T follicular helper cell (primary cell): ENCODE results near the gene ISM2.
"Not testable (repeated sequence)": the region's sequence is repeated elsewhere in the genome, so short reads cannot be mapped to it uniquely, and the experiment has no call there.

ENCODE experiments used
- DNase-seq: peaks from one replicate; pipeline ENCODE4 v3.0.0-alpha.2; 2020; ENCODE audit warnings: low read depth
- total RNA-seq, 2 experiments: gene quantifications; one replicate each; lab custom pipeline; 2026; lab: John Stamatoyannopoulos, UW

Gene ISM2
- total RNA-seq, result 0 to 0.12 reads per million in 2 experiments

DNA sequence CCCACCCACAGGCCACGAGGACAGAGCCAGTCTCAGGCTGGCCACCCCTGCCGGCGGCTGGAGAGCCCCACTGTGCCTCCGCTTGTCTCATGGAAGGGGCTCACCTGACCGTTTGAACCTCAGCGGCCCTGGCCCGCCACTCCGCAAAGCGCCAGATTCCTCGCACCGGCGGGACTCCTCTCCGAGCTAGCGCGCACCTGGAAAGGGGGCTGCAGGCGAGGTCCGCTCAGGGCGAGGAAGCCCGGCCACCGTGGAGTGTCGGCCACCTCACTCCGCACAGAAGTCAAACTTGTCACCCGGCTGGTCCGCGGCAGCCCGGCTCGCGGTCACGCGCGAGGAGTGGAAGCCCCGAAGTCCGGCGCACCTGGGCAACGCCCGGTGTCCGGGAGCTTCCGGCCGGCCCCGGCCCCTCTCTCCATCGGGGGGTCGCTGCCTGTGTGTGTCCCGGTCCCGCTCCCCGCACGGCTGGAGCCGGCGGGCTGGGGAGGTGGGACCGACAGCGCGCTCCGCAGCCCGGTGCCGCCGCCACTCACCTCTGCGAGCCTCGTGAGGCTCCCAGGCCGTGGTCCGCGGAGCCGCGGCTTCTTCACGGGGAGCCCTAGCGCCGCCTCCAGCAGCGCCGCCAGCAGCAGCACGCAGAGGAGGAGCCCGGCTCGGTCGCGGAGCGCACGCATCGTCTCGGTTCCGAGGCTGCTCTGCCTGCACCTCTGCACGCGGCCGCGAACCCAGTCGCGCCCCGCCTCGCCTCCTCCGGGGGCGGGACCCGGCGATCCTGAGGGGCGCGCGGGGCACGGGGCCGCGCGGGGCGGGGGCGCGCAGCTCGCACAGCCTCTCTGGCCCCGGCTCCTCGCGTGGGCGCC is at the start of gene ISM2:
TSS of gene ISM2 (minus strand) at position 697 of the 860 bp plus-strand sequence. CDS start at position 674, 23 bp downstream.
- DNase-seq, result peak; percentile 22

DNA sequence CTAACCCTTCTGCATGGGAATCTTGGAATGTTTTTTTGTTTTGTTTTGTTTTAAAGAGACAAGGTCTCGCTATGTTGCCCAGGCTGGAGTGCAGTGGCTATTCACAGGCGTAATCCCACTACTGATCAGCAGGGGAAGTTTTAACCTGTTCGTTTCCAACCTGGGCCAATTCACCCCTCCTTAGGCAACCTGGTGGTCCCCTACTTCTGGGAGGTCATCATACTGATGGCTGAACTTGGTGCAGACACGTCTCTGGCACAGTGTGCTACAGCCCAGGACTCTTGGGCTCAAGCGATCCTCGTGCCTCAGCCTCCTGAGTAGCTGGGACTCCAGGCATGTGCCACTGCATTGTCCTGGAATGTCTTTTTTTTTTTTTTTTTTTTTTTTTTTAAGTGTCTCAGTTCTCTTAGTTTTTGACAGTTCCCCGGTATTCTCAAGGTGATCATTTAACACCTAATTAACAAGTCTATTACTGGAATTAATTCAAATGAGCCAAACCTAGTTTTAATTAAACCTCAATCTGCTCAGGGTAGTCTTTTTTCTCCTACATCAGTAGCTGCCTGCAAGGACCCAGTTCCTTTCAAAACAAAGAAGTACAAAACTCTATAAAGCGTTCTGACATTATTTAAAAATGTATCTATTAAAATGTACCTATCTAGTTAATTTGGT is 49.0 kb upstream of the ISM2 start:
- DNase-seq, result no peak

- DNase-seq, result not testable (repeated sequence)
Measured at GRCh38 chr14:77545171-77545570, 46.6 kb upstream of the ISM2 start.

DNA sequence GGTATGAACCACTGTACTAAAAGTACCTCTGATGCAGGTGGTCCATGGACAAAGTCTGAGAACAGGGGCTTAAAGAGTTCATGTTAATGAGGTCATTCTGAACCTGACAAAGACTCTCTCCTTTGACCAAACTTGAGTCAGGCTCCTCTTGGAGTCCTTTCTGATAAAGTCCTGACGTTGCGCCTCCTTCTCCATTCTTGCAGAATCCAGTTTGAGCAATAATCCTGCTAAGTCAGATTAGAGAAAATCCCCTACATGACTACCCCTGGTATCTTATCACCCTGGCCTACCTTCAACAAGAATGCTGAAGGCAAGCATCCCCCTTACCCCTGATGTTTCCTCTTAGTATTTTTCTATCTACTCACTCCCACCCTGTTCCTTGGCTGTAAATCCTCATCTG is 46.0 kb upstream of the ISM2 start:
- DNase-seq, result no peak

GRCh38 chr14:77543637-77544334 is 45.2 kb upstream of the ISM2 start:
- no peak for DNase-seq

- DNase-seq, result no peak
Measured at GRCh38 chr14:77543240-77543551, 44.6 kb upstream of the ISM2 start.

GRCh38 chr14:77542421-77543239 is 44.0 kb upstream of the ISM2 start:
- DNase-seq, result no peak

DNA sequence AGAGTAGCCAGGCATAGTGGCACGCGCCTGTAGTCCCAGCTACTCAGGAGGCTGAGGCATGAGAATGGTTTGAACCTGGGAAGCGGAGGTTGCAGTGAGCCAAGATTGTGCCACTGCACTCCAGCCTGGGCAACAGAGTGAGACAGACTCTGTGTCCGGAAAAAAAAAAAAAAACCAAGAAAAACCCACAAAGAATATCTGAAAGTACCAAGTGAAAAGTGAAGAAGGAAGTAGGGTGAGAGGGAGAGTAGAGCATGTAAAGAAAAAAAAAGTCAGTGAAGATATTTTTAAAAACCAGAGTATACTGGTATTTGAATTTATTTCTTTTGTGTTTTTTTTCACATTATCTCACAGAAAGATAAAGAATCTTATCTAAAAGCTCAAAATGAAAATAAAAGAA is 43.3 kb upstream of the ISM2 start:
- DNase-seq, result no peak

DNA sequence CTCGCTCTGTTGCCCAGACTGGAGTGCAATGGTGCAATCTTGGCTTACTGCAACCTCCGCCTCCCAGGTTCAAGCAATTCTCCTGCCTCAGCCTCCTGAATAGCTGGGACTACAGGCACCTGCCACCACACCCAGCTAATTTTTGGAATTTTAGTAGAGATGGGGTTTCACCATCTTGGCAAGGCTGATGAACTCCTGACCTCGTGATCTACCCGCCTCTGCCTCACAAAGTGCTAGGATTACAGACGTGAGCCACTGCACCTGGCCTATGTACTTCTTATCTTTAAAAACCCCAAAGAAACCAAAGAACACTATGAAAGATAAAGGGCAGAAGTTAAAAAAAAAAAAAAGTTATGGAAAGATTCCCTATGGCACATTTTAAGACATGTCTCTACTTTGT is 38.3 kb upstream of the ISM2 start:
- DNase-seq, result not testable (repeated sequence)

DNA sequence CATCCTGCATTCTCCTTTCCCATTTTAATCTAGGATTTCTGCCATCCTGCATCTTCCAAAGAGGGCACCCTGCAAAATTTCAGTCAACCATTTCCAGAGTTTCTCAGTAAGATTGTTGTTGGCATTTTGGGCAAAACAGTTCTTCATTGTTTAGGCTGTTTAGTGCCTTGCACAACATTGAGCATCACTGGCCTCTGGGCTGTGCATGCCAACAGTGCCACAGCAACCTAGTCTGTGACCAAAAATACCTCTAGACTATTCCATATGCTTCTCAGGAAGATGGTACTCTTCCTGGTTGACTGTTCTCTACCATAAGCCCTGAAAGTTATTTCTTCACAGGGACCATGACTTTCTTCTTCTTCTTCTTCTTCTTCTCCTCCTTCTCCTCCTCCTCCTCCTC is 32.5 kb upstream of the ISM2 start:
- DNase-seq, result no peak

DNA sequence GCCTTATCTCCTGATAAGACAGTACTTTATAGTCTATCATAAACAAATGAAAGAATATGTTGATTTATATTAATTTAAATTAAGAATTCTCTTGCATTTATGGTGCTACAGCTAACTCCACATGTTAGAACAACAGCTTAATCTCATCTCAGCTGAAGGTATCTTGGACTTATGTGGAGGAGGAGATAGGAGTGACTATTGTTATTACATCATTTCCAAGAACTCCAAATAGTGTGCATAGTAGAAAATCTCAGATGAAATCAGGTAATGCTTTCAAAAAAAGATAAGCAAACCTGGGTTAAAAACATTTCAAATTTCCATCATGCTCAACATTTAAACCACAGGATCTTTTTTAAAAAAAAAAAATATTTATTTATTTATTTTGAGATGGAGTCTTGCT is 31.3 kb upstream of the ISM2 start:
- DNase-seq, result no peak

- DNase-seq, result no peak
Measured at GRCh38 chr14:77529213-77529612, 30.6 kb upstream of the ISM2 start.

DNA sequence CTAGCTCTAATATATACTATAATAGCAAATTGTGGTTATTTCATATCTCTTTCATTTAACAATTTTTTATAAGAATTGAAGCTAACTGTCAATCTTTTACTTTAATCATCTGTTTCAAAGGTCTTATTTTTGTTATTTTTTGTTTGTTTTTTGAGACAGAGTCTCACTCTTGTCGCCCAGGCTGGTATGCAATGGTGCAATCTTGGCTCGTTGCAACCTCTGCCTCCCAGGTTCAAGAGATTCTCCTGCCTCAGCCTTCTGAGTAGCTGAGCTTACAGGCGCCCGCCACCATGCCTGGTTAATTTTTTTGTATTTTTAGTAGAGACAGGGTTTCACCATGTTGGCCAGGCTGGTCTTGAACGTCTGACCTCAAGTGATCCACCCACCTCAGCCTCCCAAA is 30.1 kb upstream of the ISM2 start:
- DNase-seq, result not testable (repeated sequence)

GRCh38 chr14:77526266-77526665 is 27.6 kb upstream of the ISM2 start:
- no peak for DNase-seq

GRCh38 chr14:77524536-77524935 is 25.9 kb upstream of the ISM2 start:
- DNase-seq, result no peak

DNA sequence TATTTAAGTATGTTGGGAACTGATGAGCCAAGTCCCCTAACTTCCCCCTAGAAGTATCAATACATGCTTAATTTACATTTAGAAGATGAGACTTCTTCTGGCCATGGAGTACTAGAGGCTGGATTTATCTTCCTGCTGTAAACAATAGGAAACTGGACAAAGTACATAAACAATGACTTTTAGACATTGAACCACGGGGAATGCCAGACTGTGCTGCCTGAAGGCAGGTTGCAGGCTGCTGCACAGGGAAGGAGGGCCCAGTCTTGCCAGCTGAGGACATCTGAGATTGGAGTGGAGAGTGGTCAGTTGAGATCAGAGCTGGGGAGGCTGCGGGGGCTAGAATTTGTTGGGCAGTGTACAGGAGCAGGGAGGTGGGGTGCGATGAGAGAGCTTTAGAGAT is 24.5 kb upstream of the ISM2 start:
- DNase-seq, result no peak

DNA sequence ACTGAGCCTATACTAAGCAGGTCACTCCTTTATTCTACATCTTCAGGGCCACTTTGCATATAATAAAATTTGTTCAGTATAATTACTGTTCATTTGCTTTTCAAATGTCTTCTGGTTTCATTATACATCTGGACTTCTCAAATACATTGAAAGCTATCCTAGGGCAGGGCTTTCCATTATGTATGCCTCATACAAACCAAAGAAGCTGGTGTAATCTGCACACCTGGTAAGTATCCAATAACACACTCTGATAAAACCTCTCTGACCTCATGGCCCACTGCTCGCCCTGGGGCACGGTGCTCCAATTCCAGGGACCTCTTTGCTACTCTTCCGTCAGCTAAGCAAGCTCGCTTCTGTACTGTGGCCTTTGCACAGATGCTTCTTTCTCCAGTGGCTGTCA is 21.9 kb upstream of the ISM2 start:
- no peak for DNase-seq

DNA sequence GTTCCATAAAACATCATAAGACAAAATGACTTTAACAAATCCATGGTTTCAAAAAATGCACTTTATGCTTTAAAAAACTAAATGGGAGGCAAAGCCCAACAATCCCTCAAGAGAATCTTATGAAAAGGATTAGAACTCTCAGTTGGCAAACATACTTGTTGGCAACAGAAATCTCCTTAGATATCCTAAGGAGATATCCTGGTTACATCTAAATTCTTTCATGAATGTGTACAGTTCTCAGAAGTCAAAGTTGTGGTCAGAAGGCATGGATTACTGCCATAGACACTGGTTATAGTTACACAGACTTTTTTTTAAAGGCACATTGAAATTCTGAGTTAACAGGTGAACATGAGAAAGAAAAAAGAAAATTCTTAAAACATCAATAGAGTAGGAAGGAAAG is 17.5 kb upstream of the ISM2 start:
- no peak for DNase-seq

DNA sequence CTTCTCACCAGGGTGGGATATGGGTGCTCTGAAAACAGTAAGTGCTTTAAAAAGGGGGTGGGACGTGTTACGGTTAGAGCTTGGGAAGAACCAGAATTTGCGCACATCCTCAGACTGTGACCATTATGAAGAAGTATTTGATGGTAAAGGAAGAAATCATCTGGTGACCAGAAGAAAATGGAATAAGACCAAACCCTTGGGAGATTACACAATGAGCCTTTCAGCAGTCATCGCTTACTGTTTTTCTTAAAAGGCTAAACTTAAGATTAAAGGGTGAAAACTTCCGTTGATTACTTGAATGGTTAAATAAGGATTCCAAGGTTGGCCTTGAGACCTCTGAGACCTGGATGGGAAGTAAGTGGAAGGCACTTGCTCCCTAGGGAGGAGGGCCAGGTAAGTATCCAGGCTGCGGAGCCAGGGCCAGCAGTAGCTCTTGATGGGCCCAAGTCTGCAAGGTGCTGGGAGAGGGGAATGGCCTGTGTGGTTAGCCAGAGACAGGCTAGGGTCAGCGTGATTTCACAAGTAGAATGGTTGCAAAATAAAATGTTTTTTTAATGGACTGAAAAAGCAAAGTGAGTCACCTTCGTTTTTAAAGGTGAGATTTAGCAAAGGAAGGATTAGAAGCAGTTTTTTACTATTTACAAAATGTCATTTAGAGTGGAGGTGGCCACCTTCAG is 13.0 kb upstream of the ISM2 start:
- no peak for DNase-seq

- no peak for DNase-seq
Measured at GRCh38 chr14:77509366-77509765, 10.8 kb upstream of the ISM2 start.

- DNase-seq, result no peak
Measured at GRCh38 chr14:77508876-77509275, 10.3 kb upstream of the ISM2 start.
